IPS-18c (cell line): ENCODE data around the gene FAM47E.
"Not testable (repeated sequence)": the region's sequence is repeated elsewhere in the genome, so short reads cannot be mapped to it uniquely, and the experiment has no call there.

ENCODE experiments used
- H3K4me3 ChIP-seq: 2 replicates; pipeline ENCODE4 v1.7.0; 2013; ENCODE audit warnings: low read depth, mild to moderate bottlenecking, low read length, moderate library complexity; ENCODE audit not compliant: insufficient read depth
- H3K9me3 ChIP-seq: one replicate; pipeline ENCODE4 v1.6.1; 2013; ENCODE audit warnings: mild to moderate bottlenecking, low read length, moderate library complexity; ENCODE audit not compliant: control insufficient read depth, insufficient read depth

Gene FAM47E

DNA sequence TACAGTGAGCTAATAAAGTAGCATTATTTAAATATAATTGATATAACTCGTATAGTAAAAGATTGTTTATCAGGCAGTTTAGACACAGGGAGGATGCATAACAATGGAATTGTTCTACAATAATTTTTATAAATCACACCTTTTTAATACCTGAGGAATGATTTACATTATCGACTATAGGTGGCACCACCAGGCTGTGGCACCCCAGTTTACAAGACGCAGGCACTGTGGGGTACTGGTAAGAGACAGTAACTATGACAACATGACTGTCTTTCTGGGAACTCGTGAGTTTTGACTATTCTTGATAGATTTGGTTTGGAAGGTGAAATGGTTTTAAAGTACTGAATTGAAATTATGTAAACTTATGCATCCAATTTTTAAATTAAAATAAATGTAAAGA, 27.9 kb downstream of the FAM47E start:
- Histone ChIP-seq H3K9me3 (no peaks in the 10 kb centered on the region), H3K4me3 (no peak overlapping the region)

DNA sequence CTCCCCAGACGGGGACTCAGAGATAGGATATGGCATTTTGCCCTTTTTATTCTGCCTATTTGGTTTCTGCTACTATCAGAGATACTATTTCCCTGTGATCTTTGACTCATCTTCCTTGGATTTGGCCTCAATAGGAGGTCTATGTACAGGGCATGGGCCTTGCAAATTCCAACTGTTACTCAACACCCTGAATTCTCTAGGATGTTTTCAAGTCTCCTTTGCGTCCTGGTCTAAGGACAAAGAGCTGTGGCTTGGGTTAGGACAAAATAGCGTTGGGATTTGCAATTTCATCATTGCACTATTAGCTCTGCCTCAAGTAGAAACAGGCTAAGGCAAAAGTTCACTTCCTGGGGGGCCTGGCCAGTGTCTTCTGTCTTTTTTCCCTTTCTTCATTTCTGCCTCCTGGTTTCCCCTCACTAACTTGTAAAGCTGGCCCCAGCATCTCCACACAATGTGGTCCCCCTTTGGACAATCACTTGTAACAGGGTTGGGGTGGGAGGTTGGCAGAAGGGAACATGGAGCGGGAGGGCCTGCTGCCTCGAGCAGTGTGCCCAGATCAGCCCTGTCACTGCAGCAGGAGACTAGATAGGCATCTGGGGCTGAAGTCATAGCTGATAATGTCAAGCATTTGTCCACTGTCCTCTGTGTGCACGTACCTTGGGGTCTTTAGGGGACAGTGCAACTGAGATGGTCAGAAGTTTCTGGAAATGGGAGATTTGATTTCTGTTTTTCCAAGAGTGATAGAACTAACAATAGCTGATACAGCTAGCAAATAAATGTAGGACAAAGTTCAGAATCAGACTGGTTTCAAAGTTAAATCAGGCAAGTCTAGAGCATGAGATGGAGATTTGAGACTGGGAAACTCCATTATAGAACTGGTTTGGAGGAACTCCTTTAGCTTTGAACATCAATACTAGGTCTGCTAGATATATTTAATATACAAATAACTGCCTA, 29.2 kb downstream of the FAM47E start:
- Histone ChIP-seq H3K4me3 (no peak overlapping the region), H3K9me3 (no peaks in the 10 kb centered on the region)

DNA sequence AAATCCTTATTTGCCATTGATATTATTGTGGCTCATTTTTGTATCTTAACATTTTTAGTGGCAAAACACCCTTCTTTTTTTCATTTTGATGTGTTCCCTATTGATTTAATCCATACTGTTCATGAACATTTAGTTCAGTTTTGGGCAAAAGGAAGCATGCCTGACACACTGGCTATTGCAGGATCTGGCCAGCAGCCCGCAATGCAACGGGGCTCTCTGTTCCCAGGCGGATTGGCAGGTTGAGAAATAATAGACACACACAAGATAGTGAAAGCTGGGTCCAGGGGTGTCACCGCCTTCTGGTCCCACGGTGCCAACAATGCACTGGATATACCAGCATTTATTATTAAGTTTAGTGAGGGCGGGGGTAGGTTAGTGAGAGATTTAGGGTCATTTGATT, 30.1 kb downstream of the FAM47E start:
- H3K4me3 ChIP-seq, H3K9me3 ChIP-seq: not testable (repeated sequence)

DNA sequence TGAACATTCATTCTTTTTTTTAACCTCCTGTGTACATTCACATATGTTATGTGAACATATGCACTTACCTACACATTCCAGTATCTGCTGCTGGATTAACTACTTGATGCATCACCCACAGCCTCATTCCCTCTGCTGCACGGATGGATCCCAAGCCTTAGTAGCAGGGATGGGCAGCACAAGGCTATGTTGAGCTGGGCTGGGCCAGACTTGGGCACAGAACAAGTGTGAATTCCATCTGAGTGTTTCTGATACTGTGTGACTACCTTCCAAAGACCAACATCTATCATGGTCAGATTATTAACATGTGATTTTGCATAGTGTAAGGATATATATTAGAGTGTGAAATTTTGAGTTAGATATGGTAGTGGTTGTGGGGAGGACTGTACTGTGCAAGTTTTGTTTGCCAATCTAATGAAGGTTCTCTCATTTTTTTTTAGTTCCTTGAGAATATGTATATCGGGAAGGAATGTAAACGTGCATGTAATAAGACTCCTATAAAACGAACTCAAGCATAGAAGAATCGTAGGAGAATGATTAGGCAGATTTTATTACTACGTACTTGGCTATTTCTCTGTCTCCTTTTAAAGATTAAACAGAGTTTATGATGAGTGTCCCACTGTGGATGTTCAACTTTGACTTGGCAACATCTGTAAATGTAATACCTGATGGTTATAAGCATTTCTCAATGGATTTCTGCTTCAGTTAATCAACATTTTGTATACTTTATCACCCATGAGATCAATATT, 31.6 kb downstream of the FAM47E start:
- H3K4me3 ChIP-seq, result no peak overlapping the region

DNA sequence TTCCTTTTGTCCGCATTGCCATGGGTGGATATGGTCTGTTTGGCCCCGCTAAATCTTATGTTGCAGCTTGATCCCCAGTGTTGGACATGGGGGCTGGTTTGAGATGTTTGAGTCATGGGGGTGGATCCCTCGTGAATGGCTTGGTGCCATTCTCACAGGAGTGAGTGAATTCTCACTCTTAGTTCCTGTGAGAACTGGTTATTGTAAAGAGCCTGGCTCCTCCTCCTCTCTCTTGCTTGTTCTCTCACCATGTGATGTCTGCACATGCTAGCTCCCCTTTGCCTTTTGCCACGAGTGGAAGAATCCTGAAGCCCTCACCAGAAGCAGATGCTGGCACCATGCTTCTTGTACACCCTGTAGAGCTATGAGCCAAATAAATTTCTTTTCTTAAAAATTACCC, 32.4 kb downstream of the FAM47E start:
- H3K9me3 ChIP-seq, result no peaks in the 10 kb centered on the region
- H3K4me3 ChIP-seq, result no peak overlapping the region

More for the DNA sequence above, 31.6 kb downstream of the FAM47E start:
- H3K9me3 ChIP-seq, result no peaks in the 10 kb centered on the region

GRCh38 chr4:76287811-76288210, 36.3 kb downstream of the FAM47E start:
- not testable (repeated sequence) for H3K9me3 ChIP-seq, H3K4me3 ChIP-seq

GRCh38 chr4:76292730-76293129, 41.2 kb downstream of the FAM47E start:
- no peak overlapping the region for H3K4me3 ChIP-seq
- H3K9me3 ChIP-seq, result no peaks in the 10 kb centered on the region

DNA sequence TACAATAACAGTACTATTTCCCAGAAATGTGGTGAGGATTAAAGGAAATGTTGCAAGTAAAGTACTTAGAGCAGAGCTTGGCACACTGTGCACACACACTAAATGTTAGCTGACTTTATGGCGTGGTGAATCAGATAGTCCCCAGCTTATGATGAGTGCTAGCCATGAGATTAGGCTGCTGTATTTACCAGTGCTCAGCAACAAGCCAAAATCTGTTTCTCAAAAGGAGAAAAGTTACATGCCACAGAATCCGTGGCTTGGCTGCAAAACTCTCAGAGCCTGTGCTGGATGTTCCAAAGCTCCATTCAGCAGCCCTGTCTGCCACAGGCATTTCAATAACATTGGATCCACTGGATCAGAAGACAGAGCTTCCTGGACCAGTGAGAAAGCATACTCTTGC, 42.3 kb downstream of the FAM47E start:
- H3K9me3 ChIP-seq, result no peaks in the 10 kb centered on the region
- H3K4me3 ChIP-seq, result no peak overlapping the region

DNA sequence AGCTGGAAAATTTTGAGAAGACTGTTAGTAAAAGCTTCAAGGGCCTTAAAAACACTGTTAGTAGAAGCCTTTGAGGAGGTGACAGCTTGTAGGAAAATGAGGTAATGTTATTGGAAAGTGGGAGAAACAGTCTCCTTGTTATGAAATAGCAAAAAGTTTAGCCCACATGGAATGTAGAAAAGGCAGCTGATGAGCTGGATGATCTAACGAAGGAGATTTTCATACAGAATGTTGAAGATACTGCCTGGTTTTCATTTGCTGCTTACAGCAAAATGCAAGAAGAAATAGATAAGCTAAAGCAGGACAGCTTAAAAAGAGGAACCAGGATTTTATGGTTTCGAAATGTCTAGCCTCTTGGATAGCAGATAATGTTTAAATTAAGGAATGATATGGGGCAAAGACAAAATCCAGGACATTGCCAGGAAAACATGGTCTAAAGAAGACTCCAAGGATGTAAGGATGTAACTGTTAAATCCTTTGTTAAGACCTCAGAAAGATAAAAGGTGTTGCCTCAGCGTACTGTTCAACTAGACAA, 44.8 kb downstream of the FAM47E start:
- H3K4me3 ChIP-seq, result no peak overlapping the region
- H3K9me3 ChIP-seq, result no peaks in the 10 kb centered on the region

GRCh38 chr4:76298227-76298626, 46.7 kb downstream of the FAM47E start:
- no peak overlapping the region for H3K4me3 ChIP-seq
- H3K9me3 ChIP-seq, result no peaks in the 10 kb centered on the region

DNA sequence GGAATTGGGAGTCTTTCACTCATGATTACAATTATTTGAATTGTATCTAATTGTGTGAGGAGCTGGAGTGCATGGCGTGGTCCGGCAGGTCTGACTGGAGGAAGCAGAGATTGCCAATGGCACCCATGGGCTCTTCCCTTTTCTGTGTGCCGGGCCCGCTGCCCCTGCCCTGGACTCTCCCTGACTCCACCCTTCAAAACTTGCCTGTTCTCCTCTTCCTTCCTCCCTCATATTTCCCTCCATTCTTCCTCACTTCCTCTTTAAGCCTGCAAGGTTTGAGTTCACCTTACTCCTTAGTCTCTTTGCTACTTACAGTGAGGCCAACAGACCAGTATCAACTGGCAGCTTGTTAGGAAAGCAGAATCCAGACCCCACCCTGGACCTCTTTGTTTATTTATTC, 48.5 kb downstream of the FAM47E start:
- H3K4me3 ChIP-seq, result no peak overlapping the region
- no peaks in the 10 kb centered on the region for H3K9me3 ChIP-seq

DNA sequence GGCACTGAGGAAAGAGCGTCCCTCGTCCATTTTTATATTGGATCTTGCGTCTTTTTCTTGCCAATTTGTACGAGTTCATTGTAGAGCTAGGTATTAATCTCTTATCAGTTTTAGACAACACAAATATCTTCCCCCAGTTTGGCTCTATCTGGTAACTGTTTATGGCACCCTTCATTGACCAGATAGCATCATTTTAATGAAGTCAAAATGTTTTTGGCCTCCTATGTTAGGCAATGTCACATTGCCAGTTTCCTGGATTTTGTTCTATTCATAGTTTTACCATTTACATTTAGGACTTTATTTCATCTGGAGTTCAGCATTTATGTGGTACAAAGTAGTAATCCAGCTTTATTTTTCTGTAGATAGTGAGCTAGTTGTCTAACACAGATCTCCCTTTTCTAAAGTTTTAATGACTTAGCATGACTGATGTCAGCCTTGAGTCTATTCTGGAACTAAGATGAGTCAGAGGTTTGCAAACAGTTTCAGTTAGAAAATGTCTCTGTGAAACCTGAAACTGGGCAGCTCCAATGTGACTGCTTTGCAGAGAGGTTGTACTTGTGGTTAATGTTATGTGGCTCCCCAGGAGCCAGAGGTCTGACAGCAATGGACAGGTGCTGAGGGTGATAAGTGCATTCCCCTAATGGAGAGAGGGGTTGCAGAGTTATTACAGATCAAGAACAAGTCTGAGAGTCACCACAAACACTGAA, 49.7 kb downstream of the FAM47E start:
- Histone ChIP-seq H3K9me3 (no peaks in the 10 kb centered on the region), H3K4me3 (no peak overlapping the region)

GRCh38 chr4:76301775-76302162, 50.2 kb downstream of the FAM47E start:
- H3K9me3 ChIP-seq, result peaks cover 2% of the 10 kb centered on the region
- no peak overlapping the region for H3K4me3 ChIP-seq

DNA sequence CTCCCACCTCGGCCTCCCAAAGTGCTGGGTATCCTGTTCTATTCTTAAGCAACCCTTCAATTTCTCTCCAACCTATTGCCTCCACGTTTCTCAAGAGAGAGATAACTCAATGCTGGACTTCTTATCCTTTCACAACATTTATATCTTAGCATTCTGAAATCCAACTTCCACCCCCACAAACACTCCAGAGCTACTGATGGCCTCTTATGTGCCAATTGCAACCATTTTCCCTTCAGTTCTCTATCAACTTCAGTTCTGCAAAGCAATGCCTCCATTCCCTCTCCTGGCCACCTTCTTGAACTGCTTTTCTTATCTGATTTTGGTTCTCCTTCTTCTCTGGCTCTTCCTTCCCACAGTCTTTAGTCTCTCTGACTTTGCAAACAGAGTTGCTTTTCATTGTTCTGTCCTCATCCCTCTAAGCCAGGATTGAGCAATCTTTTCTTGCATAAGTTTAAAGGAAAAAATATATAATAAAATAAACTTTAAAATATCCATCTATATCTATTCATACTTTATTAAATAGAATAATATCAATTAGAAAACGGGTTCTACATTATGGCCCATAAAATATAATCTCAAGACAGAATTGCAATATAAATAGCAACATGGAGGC, 51.4 kb downstream of the FAM47E start:
- Histone ChIP-seq H3K9me3 (peaks cover 2% of the 10 kb centered on the region), H3K4me3 (no peak overlapping the region)

DNA sequence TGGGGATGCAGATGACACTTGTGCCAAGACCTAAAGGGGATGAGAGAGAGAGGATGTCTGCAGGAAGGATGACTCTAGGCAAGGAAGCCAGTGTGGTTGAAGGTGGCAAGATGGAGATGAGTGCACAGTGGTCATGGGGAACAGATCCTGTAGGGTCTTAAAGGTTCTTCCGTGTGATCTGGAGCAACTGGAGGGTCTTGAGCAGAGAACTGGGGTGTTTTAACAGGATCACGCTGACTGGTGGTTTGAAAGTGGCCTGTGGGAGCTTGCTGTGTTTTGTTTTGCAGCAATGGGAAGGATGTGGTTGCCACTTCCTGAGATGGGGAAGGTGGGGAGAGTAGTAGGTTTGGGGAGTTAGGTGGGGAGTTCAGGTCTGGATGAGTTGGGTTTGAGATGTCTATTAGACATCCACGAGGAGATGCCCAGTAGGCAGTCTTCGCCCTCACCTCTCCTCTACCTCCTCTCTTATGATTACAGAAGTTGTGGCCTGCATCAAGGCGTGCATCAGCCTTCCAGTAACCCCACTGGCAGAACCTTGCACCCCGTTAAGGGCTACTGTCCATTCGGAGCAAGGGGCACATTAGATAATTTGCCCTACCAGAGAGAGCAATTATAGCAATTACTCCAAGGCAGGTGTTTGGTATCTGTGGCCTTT, 53.6 kb downstream of the FAM47E start:
- no peak overlapping the region for H3K4me3 ChIP-seq

GRCh38 chr4:76305971-76306881, 54.7 kb downstream of the FAM47E start, which contains the start of gene STBD1:
TSS of gene STBD1 (plus strand) at chr4:76306733. CDS start at chr4:76306770, 37 bp downstream.
- Histone ChIP-seq H3K9me3 (peaks cover 2% of the 10 kb centered on the region), H3K4me3 (peak within 1 kb of the TSS; percentile 88)

More for the DNA sequence above, 53.6 kb downstream of the FAM47E start:
- peaks cover 2% of the 10 kb centered on the region for H3K9me3 ChIP-seq
